ENCODE measurements around the gene RTEL1.

Gene RTEL1

DNA sequence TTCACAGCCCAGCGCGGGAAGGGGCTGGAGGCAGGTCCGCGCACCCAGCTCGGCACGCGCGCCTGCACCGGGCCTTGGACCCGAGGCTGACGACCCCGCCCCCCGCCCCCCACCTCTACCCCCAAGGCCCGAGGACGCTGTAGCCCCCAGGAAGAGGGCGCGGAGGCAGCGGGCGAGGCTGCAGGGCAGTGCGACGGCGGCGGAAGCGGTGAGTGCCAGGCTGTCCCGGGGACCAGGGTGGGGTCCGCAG lies 79.5 kb downstream of the RTEL1 start:
- no peaks in the 10 kb centered on the region for H3K27me3 ChIP-seq (ENCODE audit: control insufficient read depth, insufficient read depth, low read length)
- no peaks in the 10 kb centered on the region for H3K9me3 ChIP-seq (ENCODE audit: control insufficient read depth, insufficient read depth, low read length)
- WGBS (ENCODE audit: insufficient coverage, insufficient read length) = no CpG with 5 or more reads among the region's 26 CpGs
- no peak overlapping the region for H3K27ac ChIP-seq (ENCODE audit: low read length)
- no peak for DNase-seq (ENCODE audit: low read depth, low spot score)
- H3K36me3 ChIP-seq (ENCODE audit: control insufficient read depth, insufficient read depth, low read length) = peaks cover 13% of the 10 kb centered on the region
- peaks cover 6% of the 10 kb centered on the region for H3K4me1 ChIP-seq (ENCODE audit: control insufficient read depth, insufficient read depth, low read length)
- H3K4me3 ChIP-seq (ENCODE audit: low read length) = peak overlapping the region; percentile 39; the same call in 1 of the 2 replicates

DNA sequence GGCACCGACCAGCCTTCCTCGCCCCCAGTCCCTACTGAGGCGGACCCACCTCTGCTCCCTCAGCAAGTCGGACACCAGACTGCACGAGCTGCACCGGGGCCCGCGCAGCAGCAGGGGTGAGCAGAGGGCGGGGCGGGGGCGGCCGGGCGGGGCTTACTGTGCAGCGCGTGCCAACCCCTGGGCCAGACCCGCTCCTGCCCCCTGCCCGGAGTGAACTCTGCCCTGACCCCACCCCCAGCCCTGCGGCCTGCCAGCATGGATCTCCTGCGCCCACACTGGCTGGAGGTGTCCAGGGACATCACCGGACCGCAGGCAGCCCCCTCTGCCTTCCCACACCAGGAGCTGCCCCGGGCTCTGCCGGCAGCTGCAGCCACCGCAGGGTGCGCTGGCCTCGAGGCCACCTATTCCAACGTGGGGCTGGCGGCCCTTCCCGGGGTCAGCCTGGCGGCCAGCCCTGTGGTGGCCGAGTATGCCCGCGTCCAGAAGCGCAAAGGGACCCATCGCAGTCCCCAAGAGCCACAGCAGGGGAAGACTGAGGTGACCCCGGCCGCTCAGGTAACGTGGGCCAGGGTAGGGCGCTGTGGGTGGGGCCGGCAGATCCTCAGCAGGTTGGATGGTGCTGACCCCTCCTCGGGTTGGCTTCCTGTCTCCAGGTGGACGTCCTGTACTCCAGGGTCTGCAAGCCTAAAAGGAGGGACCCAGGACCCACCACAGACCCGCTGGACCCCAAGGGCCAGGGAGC lies 80.0 kb downstream of the RTEL1 start:
- DNase-seq (ENCODE audit: low read depth, low spot score) = no peak

DNA sequence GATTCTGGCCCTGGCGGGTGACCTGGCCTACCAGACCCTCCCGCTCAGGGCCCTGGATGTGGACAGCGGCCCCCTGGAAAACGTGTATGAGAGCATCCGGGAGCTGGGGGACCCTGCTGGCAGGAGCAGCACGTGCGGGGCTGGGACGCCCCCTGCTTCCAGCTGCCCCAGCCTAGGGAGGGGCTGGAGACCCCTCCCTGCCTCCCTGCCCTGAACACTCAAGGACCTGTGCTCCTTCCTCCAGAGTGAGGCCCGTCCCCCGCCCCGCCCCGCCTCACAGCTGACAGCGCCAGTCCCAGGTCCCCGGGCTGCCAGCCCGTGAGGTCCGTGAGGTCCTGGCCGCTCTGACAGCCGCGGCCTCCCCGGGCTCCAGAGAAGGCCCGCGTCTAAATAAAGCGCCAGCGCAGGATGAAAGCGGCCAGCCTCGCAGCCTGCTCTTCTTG lies 80.6 kb downstream of the RTEL1 start:
- H3K9me3 ChIP-seq (ENCODE audit: control insufficient read depth, insufficient read depth, low read length) = no peaks in the 10 kb centered on the region
- H3K4me3 ChIP-seq (ENCODE audit: low read length) = no peak overlapping the region
- no peak for DNase-seq (ENCODE audit: low read depth, low spot score)
- no CpG with 5 or more reads among the region's 26 CpGs for WGBS (ENCODE audit: insufficient coverage, insufficient read length)
- H3K27ac ChIP-seq (ENCODE audit: low read length) = no peak overlapping the region
- peaks cover 6% of the 10 kb centered on the region for H3K4me1 ChIP-seq (ENCODE audit: control insufficient read depth, insufficient read depth, low read length)
- H3K27me3 ChIP-seq (ENCODE audit: control insufficient read depth, insufficient read depth, low read length) = no peaks in the 10 kb centered on the region
- peaks cover 5% of the 10 kb centered on the region; the same call in 1 of the 2 replicates for H3K36me3 ChIP-seq (ENCODE audit: control insufficient read depth, insufficient read depth, low read length)

More for the DNA sequence above, 80.0 kb downstream of the RTEL1 start:
- WGBS (ENCODE audit: insufficient coverage, insufficient read length) = no CpG with 5 or more reads among the region's 43 CpGs
- H3K36me3 ChIP-seq (ENCODE audit: control insufficient read depth, insufficient read depth, low read length) = peaks cover 10% of the 10 kb centered on the region; the same call in 1 of the 2 replicates
- peak overlapping the region; percentile 39; the same call in 1 of the 2 replicates for H3K4me3 ChIP-seq (ENCODE audit: low read length)
- no peak overlapping the region for H3K27ac ChIP-seq (ENCODE audit: low read length)
- no peaks in the 10 kb centered on the region for H3K9me3 ChIP-seq (ENCODE audit: control insufficient read depth, insufficient read depth, low read length)
- no peaks in the 10 kb centered on the region for H3K27me3 ChIP-seq (ENCODE audit: control insufficient read depth, insufficient read depth, low read length)
- peaks cover 6% of the 10 kb centered on the region for H3K4me1 ChIP-seq (ENCODE audit: control insufficient read depth, insufficient read depth, low read length)

DNA sequence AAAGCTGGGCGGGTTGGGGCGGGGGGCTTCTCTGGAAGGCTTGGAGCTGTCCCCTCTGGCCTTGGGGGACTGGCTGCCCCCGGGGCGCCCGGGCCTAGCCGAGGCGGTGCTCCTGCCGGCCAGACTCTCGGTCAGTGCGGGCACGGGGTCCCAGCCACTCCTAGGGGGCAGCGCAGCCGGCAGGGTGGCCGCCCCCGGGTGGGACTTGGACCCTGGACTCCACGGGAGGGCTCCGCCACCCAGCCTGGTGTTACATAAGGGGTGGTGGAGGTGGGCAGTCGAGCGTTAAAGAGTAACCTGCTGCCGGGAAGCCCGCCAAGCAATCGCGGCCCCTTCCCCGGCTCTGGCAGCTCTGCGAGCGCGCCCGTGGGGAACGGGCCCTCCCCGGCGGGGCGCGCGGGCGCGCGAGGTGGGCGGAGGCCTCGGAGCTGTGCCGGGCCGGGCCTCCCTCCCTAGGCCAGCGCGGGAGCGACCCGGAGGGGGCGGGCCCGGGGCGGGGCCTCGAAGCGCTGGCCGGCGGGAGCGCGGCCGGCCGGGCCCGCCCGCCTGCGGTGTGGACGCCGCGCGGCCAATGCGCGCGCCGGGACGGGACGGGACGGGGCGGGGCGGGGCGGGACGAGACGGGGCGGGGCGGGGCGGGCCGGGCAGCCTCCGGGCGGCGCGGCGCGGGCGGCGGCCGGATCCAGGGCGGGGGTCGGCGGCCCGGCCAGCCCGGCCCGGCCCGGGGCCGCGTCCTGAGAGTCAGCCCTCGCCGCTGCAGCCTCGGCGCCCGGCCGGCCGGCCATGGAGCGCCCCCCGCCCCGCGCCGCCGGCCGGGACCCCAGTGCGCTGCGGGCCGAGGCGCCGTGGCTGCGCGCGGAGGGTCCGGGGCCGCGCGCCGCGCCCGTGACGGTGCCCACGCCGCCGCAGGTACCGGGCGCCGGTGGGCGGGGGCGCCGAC lies 81.3 kb downstream of the RTEL1 start, which contains the start of gene SLC2A4RG:
SLC2A4RG (plus strand) TSS at position 647 of the 940 bp plus-strand sequence; CDS start at position 784, 137 bp downstream.
- no peaks in the 10 kb centered on the region for H3K9me3 ChIP-seq (ENCODE audit: control insufficient read depth, insufficient read depth, low read length)
- peaks cover 5% of the 10 kb centered on the region; the same call in 1 of the 2 replicates for H3K36me3 ChIP-seq (ENCODE audit: control insufficient read depth, insufficient read depth, low read length)
- H3K27me3 ChIP-seq (ENCODE audit: control insufficient read depth, insufficient read depth, low read length) = no peaks in the 10 kb centered on the region
- H3K27ac ChIP-seq (ENCODE audit: low read length) = no peak within 1 kb of the TSS
- DNase-seq (ENCODE audit: low read depth, low spot score) = no peak
- H3K4me1 ChIP-seq (ENCODE audit: control insufficient read depth, insufficient read depth, low read length) = peaks cover 6% of the 10 kb centered on the region
- peak within 1 kb of the TSS; percentile 36; the same call in 1 of the 2 replicates for H3K4me3 ChIP-seq (ENCODE audit: low read length)
- no CpG with 5 or more reads among the region's 136 CpGs for WGBS (ENCODE audit: insufficient coverage, insufficient read length)

DNA sequence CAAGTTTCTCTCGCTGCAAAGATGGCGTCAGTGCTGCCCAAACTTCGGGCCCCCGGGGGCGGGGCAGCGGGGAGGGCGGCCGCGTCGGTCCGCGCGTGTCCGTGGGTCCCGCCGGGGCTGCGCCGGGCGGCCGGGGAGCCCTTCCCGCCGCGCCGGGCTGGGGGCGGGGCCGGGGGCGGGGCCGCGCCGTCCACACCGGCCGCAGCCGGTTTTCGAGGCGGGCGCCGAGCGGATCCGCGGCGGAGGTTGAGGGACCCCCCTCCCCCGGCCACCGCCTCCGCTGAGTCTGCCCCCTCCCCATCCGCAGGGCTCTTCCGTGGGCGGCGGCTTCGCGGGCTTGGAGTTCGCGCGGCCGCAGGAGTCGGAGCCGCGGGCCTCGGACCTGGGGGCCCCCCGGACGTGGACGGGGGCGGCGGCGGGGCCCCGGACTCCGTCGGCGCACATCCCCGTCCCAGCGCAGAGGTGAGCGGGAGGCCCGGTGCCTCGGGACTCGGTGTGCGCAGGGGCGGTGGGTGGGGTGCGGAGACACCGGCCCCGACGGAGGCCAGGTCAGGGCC lies 82.0 kb downstream of the RTEL1 start:
- Histone ChIP-seq H3K4me3 (ENCODE audit: low read length) (peak overlapping the region; percentile 36; the same call in 1 of the 2 replicates), H3K9me3 (ENCODE audit: control insufficient read depth, insufficient read depth, low read length) (no peaks in the 10 kb centered on the region), H3K27me3 (ENCODE audit: control insufficient read depth, insufficient read depth, low read length) (no peaks in the 10 kb centered on the region), H3K4me1 (ENCODE audit: control insufficient read depth, insufficient read depth, low read length) (peaks cover 6% of the 10 kb centered on the region), H3K27ac (ENCODE audit: low read length) (no peak overlapping the region), H3K36me3 (ENCODE audit: control insufficient read depth, insufficient read depth, low read length) (peaks cover 2% of the 10 kb centered on the region; the same call in 1 of the 2 replicates)
- no peak for DNase-seq (ENCODE audit: low read depth, low spot score)
- WGBS (ENCODE audit: insufficient coverage, insufficient read length) = no CpG with 5 or more reads among the region's 80 CpGs

DNA sequence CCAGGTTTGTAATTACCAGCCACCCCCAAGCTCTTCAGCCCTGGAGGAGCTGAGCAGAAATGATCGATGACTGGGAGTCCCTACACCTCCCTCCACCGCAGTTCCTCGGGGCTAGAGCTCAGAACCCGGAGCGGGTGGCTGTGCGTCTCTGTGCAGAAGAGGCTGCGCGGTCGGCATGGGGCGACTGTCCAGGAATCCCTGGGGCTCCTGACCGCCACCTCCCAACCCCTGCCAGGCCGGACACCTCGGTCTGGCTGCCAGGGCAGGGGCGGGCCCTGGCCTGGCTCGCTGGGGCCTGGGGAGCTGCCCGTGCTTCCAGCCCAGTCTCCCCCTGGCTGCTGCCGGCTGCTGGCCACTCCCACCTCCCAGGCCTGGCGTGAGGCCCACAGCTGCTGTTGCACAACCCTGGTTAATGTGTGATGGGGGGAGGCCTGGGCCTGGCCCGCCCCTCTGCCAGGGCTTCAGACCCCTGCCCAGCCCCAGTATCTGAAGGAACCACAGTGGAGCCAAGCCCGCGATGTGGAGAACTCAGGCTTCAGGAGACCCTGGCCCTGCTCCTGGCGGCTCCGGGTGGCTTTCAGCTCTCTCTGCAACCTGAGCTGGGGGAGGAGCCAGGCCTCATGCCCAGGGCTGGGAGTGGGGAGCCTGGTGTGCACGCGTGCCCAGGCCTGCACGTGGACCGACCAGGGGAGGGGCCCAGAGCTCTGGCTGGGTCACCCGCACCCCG lies 82.7 kb downstream of the RTEL1 start:
- peaks cover 2% of the 10 kb centered on the region; the same call in 1 of the 2 replicates for H3K36me3 ChIP-seq (ENCODE audit: control insufficient read depth, insufficient read depth, low read length)
- H3K27me3 ChIP-seq (ENCODE audit: control insufficient read depth, insufficient read depth, low read length) = no peaks in the 10 kb centered on the region
- WGBS (ENCODE audit: insufficient coverage, insufficient read length) = no CpG with 5 or more reads among the region's 29 CpGs

DNA sequence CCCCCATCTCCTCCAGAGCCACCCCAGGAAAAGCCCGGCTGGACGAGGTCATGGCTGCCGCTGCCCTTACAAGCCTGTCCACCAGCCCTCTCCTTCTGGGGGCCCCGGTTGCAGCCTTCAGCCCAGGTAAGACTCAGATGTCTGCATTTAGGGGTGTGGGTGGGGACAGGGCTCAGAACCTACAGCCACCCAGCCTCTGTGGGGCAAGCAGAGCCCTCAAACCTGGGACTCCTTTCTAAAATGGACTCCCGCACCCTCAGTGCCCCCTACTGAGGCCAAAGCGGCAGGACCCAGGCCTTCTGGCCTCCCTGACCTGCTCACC lies 83.2 kb downstream of the RTEL1 start:
- no peak overlapping the region for H3K27ac ChIP-seq (ENCODE audit: low read length)
- H3K4me1 ChIP-seq (ENCODE audit: control insufficient read depth, insufficient read depth, low read length) = peaks cover 6% of the 10 kb centered on the region
- H3K4me3 ChIP-seq (ENCODE audit: low read length) = no peak overlapping the region; the same call in 1 of the 2 replicates
- no CpG with 5 or more reads among the region's 6 CpGs for WGBS (ENCODE audit: insufficient coverage, insufficient read length)
- peaks cover 5% of the 10 kb centered on the region for H3K36me3 ChIP-seq (ENCODE audit: control insufficient read depth, insufficient read depth, low read length)
- no peaks in the 10 kb centered on the region for H3K27me3 ChIP-seq (ENCODE audit: control insufficient read depth, insufficient read depth, low read length)
- H3K9me3 ChIP-seq (ENCODE audit: control insufficient read depth, insufficient read depth, low read length) = no peaks in the 10 kb centered on the region
- no peak for DNase-seq (ENCODE audit: low read depth, low spot score)

More for the DNA sequence above, 82.7 kb downstream of the RTEL1 start:
- Histone ChIP-seq H3K4me1 (ENCODE audit: control insufficient read depth, insufficient read depth, low read length) (peaks cover 6% of the 10 kb centered on the region), H3K9me3 (ENCODE audit: control insufficient read depth, insufficient read depth, low read length) (no peaks in the 10 kb centered on the region), H3K4me3 (ENCODE audit: low read length) (peak overlapping the region; percentile 36; the same call in 1 of the 2 replicates), H3K27ac (ENCODE audit: low read length) (no peak overlapping the region)
- DNase-seq (ENCODE audit: low read depth, low spot score) = no peak

DNA sequence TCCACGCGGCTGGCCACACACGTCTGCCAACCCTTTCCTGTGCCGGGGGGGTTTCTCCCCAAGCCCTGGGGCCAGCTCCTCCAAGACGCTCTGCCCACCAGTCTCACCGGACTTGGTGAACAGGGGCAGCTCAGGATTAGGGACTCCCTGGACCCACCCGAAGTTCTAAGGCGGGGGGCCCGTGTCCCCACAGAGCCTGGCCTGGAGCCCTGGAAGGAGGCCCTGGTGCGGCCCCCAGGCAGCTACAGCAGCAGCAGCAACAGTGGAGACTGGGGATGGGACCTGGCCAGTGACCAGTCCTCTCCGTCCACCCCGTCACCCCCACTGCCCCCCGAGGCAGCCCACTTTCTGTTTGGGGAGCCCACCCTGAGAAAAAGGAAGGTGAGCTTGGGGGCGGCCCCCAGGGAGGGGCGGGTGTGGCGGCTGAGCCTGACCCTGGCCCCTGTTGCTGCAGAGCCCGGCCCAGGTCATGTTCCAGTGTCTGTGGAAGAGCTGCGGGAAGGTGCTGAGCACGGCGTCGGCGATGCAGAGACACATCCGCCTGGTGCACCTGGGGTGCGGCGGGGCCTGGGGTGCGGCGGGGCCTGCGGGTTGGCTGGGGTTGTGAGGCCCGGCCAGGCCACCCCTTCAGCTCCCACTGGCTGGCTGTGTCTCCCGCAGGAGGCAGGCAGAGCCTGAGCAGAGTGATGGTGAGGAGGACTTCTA lies 83.7 kb downstream of the RTEL1 start:
- Histone ChIP-seq H3K36me3 (ENCODE audit: control insufficient read depth, insufficient read depth, low read length) (peaks cover 5% of the 10 kb centered on the region), H3K27me3 (ENCODE audit: control insufficient read depth, insufficient read depth, low read length) (no peaks in the 10 kb centered on the region), H3K4me3 (ENCODE audit: low read length) (no peak overlapping the region), H3K9me3 (ENCODE audit: control insufficient read depth, insufficient read depth, low read length) (no peaks in the 10 kb centered on the region), H3K27ac (ENCODE audit: low read length) (no peak overlapping the region), H3K4me1 (ENCODE audit: control insufficient read depth, insufficient read depth, low read length) (peaks cover 6% of the 10 kb centered on the region)
- DNase-seq (ENCODE audit: low read depth, low spot score) = no peak
- WGBS (ENCODE audit: insufficient coverage, insufficient read length) = no CpG with 5 or more reads among the region's 30 CpGs

DNA sequence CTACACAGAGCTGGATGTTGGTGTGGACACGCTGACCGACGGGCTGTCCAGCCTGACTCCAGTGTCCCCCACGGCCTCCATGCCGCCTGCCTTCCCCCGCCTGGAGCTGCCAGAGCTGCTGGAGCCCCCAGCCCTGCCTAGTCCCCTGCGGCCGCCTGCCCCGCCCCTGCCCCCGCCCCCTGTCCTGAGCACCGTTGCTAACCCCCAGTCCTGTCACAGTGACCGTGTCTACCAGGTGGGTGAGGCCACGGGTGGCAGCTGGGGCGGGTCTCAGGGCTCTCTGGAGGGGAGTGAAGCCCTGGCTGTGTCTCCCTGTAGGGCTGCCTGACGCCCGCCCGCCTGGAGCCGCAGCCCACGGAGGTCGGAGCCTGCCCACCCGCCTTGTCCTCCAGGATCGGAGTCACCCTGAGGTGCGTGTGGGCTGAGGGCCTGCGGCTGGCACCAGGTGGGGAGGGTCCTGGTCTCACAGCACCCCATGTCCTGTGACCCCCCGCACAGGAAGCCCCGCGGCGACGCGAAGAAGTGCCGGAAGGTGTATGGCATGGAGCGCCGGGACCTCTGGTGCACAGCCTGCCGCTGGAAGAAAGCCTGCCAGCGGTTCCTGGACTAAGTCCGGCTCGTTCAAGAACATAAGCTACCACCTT lies 84.4 kb downstream of the RTEL1 start:
- Histone ChIP-seq H3K36me3 (ENCODE audit: control insufficient read depth, insufficient read depth, low read length) (peaks cover 5% of the 10 kb centered on the region), H3K4me1 (ENCODE audit: control insufficient read depth, insufficient read depth, low read length) (peaks cover 6% of the 10 kb centered on the region), H3K27ac (ENCODE audit: low read length) (no peak overlapping the region), H3K4me3 (ENCODE audit: low read length) (no peak overlapping the region), H3K9me3 (ENCODE audit: control insufficient read depth, insufficient read depth, low read length) (no peaks in the 10 kb centered on the region), H3K27me3 (ENCODE audit: control insufficient read depth, insufficient read depth, low read length) (no peaks in the 10 kb centered on the region)
- WGBS (ENCODE audit: insufficient coverage, insufficient read length) = no CpG with 5 or more reads among the region's 37 CpGs
- DNase-seq (ENCODE audit: low read depth, low spot score) = no peak

Measured in iPS DF 6.9 (cell line).